ENCODE measurements around the gene CERS6.

CERS6 gene

GRCh38 chr2:168571061-168571460 lies 115.0 kb downstream of the CERS6 start:
- TF ChIP-seq CTCF (IDR thresholded peaks at IDR 0.05; ENCODE audit: low read depth, low read length) = no peak
- H3K27me3 ChIP-seq (ENCODE audit: insufficient read depth, low read depth, severe bottlenecking) = no peaks in the 10 kb centered on the region
- no peaks in the 10 kb centered on the region for H3K36me3 ChIP-seq
- no peak for DNase-seq
- no peak overlapping the region for H3K27ac ChIP-seq
- no peak overlapping the region for H3K4me3 ChIP-seq (ENCODE audit: low read depth, low read length)
- H3K9me3 ChIP-seq (ENCODE audit: severe bottlenecking) = no peaks in the 10 kb centered on the region

- Histone ChIP-seq H3K9me3 (ENCODE audit: severe bottlenecking) (no peaks in the 10 kb centered on the region), H3K36me3 (no peaks in the 10 kb centered on the region), H3K27me3 (ENCODE audit: insufficient read depth, low read depth, severe bottlenecking) (no peaks in the 10 kb centered on the region), H3K4me3 (ENCODE audit: low read depth, low read length) (no peak overlapping the region), H3K27ac (no peak overlapping the region)
- DNase-seq = no peak
- no peak for TF ChIP-seq CTCF (IDR thresholded peaks at IDR 0.05; ENCODE audit: low read depth, low read length)
These were observed 117.2 kb downstream of the CERS6 start for GRCh38 chr2:168573128-168573903.

- no peak overlapping the region for H3K27ac ChIP-seq
- no peak for TF ChIP-seq CTCF (IDR thresholded peaks at IDR 0.05; ENCODE audit: low read depth, low read length)
- DNase-seq = no peak
- H3K4me3 ChIP-seq (ENCODE audit: low read depth, low read length) = no peak overlapping the region
- H3K27me3 ChIP-seq (ENCODE audit: insufficient read depth, low read depth, severe bottlenecking) = no peaks in the 10 kb centered on the region
- H3K9me3 ChIP-seq (ENCODE audit: severe bottlenecking) = no peaks in the 10 kb centered on the region
- no peaks in the 10 kb centered on the region for H3K36me3 ChIP-seq
These were observed 119.0 kb downstream of the CERS6 start for GRCh38 chr2:168574856-168575630.

GRCh38 chr2:168577885-168578284 lies 121.8 kb downstream of the CERS6 start:
- Histone ChIP-seq H3K27ac (no peak overlapping the region), H3K4me3 (ENCODE audit: low read depth, low read length) (no peak overlapping the region), H3K36me3 (no peaks in the 10 kb centered on the region), H3K27me3 (ENCODE audit: insufficient read depth, low read depth, severe bottlenecking) (no peaks in the 10 kb centered on the region), H3K9me3 (ENCODE audit: severe bottlenecking) (no peaks in the 10 kb centered on the region)
- DNase-seq = no peak
- no peak for TF ChIP-seq CTCF (IDR thresholded peaks at IDR 0.05; ENCODE audit: low read depth, low read length)

GRCh38 chr2:168583064-168583709 lies 127.1 kb downstream of the CERS6 start:
- DNase-seq = no peak
- no peak for TF ChIP-seq CTCF (IDR thresholded peaks at IDR 0.05; ENCODE audit: low read depth, low read length)

More at GRCh38 chr2:168583064-168583709, 127.1 kb downstream of the CERS6 start:
- no peaks in the 10 kb centered on the region for H3K36me3 ChIP-seq
- H3K9me3 ChIP-seq (ENCODE audit: severe bottlenecking) = no peaks in the 10 kb centered on the region
- no peaks in the 10 kb centered on the region for H3K27me3 ChIP-seq (ENCODE audit: insufficient read depth, low read depth, severe bottlenecking)
- H3K27ac ChIP-seq = no peak overlapping the region
- H3K4me3 ChIP-seq (ENCODE audit: low read depth, low read length) = no peak overlapping the region
